HL-60/S4 (cell line): ENCODE data around the gene MFAP3L.

Source experiments
- in situ Hi-C: fragments of 300-500 bp; cut with MboI; formaldehyde crosslinking; loops from 2 replicates; pipeline ENCODE4 v1.14.3; 2022; ENCODE audit warnings: low sequenced_read_pairs

Gene MFAP3L

DNA sequence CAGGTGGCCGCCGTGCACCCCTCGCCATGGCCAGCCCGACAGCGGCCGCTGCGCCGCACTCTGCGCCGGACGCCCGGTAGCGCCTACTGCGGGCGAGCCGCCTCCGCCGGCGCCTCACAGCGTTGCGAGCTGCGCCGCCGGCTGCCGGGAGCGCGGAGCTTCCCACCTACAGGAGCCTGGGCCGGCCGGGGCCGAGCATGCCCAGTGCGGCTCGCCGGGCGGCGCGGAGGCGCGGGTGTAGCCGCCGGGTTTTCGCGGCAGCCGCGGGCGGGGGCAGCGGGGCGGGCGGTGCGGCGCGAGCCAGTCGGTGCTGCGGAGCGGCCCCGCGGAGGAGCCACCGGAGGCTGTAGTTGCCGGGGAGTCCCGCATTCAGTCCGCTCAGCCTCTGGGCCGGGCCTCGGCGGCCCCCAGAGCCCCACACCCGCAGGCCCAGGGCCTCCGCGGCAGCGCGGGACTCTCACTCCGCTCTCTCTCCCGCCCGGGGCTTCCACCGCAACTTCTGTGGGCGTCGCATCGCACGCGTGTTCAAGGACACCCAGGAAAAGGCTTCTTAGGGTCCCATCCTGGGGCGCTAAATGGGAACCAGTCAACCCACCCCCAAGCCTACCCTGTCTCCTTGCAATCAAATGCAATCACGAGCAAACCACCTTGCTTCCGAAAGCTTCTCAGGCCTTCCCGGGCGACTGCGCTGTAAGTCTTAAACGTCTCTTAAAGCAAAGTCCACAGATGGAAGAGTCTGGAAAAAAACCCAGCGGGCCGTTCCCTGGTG lies at the start of gene MFAP3L:
Gene MFAP3L (minus strand): TSS at position 143 of the 769 bp plus-strand sequence. CDS start 20,518 bp downstream, outside the sequence.
- in situ Hi-C loops, result loop anchor here (25.0 kb wide), 2 partner anchors 214 to 414 kb away; partner anchors contain the start of genes CLCN3 and NEK1

DNA sequence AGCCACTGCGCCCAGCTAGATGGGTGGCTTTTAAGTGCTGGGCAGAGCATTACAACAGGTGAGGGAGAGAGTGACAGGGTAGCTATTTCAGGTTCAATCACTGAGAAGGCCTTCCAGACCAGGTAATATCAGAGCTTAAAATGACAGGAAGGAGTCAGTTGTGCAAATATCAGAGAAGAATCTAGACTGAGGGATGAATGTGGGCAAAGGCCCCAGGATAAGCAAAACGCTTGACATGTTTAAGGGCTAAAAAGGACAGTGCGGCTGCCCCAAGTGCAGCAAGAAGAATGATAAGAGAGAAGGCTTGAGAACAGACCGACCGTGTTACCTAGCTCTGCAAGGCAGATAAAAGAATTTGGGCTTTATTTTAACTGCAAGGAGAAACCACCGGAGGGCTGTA lies 45.0 kb upstream of the MFAP3L start:
- in situ Hi-C loops, result no loop called here

DNA sequence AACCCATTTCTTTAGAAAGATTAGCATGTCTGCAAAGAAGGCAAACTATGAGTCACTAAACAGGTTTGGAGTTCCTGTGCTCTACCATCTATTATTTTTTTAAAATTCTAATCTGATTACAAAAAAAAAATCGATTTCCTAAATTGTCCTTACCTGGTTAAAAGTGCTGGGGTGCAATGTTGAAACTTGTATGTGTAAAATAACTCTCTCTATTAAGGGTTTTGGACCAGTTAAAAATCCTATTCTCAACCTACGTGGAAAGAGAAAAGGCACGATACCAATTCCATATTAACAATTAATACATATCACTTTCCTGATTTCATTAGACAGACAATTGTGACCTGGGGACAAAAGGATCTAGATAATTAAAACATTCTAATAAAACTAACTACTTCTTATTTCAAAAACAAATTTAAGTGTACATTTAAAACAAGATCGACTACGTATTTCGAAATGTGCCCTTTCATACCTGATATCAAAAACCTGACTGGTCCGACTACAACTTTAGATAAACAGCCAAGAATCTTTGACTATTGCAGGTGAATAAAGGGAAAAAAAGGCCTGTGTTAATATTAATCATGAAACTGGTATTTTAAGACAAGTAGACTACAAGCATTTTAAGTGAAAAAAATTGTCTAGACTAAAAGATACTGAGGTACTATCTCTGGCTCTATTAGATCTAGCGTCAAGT lies 42.4 kb upstream of the MFAP3L start:
- in situ Hi-C loops, result no loop called here

- in situ Hi-C loops, result no loop called here
These were observed 33.2 kb upstream of the MFAP3L start for GRCh38 chr4:170059421-170059820.

DNA sequence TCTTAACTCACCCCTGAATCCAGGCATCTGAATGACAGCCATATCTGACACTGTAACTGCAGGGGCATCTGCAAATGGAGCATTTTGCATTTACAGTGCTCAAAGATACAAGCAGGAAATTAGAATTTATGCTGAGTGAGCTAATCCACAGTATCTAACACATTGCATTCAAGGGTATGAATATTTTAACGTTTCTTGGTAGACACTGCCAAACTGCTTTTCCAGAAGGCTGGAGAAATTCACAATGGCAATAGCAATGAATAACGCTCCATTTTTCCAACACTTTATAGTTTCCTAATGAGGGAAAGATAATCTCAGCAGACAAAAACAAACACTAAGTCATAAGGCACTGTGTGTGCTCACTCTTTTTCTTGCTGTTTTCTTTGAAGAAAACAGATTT lies 32.6 kb upstream of the MFAP3L start:
- in situ Hi-C loops, result no loop called here

DNA sequence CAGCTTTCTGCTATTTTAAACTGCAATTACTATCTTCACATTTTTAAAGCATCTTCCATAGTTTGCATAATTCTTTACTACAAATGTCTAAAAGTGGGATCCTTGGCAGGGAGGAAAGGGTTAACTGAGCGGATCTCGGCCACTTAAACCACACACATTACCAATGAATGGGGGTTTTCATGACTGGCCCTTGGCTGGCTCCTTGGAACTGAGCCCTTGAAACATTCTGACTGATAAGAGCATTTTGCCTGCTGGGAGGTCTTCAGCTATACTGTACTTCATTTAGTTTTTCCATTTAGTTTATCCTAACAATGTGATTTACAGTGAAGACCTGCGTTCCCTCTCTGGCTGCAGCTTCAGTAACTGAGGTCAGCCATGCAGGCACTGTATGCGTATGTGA lies 31.7 kb upstream of the MFAP3L start:
- in situ Hi-C loops, result no loop called here

DNA sequence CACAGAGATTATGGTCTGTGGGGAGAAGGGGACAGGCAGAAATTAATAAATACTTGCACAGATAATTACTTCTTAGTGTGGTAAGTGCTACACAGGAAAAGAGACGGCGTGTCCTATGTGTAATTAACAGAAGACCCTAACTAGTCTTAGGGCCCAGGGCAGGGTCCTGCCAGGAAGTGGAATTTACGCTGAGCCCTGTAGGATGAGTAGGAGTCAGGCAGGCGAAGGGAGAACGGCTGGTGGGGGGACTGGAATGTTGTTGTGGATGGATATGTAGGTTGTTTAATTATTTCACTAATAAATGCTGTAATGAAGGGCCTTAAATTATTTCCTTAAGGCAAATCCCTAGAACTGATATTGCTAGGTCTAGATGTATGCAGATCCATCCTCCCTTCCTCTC lies 26.7 kb upstream of the MFAP3L start:
- in situ Hi-C loops, result no loop called here

GRCh38 chr4:170051402-170051801 lies 25.2 kb upstream of the MFAP3L start:
- in situ Hi-C loops, result no loop called here

DNA sequence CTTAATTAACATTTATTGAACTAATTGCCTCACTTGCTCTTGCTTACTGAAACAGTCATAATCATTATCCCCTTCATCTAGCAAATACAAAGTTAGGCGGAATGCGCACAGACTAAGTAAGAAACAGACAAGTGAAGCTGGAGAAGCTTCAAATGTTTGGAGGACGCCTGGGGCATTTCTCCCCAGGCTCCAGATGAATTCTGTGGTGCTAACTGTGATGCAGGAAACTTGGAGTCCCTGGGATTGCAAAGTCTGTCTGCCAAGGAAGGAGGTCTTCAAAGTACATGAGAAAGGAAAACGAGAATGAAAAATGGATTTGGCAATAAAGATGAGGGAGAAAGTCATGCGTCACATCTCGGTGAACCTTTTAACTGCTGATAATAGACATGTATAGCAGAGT lies 23.6 kb upstream of the MFAP3L start:
- in situ Hi-C loops, result loop anchor here (25.0 kb wide), 2 partner anchors 237 to 437 kb away; partner anchors contain the start of genes CLCN3 and NEK1

DNA sequence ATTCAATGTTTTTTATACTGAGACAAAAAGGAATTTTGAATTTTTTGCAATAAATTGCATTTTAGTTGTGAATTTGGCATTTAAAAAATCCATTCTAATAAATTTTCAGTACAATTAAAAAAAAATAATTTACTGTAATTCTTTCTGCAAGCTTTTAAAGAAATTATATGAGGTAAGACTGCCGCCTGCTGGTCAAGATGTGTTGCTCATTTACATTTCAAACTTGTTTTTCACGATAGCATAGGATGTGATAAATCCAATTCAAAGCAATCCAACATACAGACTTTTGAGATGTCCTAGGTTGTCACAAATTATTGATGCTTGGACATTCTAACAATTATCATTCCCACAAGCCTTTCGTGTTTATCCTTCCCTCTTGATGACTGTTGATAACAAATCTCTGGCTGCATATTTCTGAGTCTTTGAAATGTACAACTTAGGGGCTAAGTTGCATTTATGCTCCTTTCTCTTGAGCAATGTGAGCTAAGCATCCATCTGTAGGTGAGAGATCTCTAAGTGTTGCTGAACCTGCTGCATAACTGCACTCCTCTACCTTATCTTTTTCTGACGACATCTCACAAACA lies 21.7 kb upstream of the MFAP3L start:
- in situ Hi-C loops, result loop anchor here (25.0 kb wide), 2 partner anchors 236 to 436 kb away; partner anchors contain the start of genes CLCN3 and NEK1

DNA sequence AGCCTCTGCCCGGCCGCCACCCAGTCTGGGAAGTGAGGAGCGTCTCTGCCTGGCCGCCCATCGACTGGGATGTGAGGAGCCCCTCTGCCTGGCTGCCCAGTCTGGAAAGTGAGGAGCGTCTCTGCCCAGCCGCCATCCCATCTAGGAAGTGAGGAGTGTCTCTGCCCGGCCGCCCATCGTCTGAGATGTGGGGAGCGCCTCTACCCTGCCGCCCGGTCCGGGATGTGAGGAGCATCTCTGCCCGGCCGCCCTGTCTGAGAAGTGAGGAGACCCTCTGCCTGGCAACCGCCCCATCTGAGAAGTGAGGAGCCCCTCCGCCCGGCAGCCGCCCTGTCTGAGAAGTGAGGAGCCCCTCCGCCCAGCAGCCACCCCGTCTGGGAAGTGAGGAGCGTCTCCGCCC lies 20.0 kb upstream of the MFAP3L start:
- in situ Hi-C loops, result loop anchor here (25.0 kb wide), 2 partner anchors 234 to 434 kb away; partner anchors contain the start of genes CLCN3 and NEK1

DNA sequence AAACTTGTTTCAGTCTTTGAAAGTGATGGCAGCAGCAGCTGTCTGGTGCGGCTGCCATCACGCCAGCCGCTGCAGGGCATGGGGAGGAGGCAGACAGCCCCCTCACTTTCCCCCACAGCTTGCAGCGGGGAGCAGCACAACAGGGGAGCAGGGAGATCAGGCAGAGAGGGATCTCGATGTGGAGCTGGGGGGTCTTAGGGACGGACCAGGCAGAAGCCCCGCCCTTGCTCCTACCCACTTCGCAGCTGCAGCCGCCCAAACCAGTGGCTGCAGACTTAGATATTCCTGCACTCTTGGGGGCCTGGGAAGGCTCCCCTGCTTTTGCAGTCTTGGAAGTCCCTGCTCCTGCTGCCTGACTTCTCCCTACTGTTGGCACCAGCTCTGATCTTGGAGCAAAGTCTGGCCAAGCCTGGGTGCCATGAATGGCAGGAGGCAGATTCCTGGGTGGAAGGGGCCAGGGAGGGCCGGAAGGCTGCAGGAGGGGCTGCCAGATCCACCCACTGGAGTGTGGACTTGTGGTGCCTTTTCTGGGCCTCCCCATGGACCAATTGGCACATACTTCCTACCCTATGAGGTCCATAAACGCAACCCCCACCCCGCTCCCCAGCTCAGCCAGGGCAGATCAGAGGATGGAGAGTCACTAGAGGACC lies 14.0 kb upstream of the MFAP3L start:
- in situ Hi-C loops, result loop anchor here (25.0 kb wide), 2 partner anchors 228 to 428 kb away; partner anchors contain the start of genes CLCN3 and NEK1

- in situ Hi-C loops, result loop anchor here (25.0 kb wide), 2 partner anchors 226 to 426 kb away; partner anchors contain the start of genes CLCN3 and NEK1
These were observed 12.6 kb upstream of the MFAP3L start for GRCh38 chr4:170038769-170039168.

DNA sequence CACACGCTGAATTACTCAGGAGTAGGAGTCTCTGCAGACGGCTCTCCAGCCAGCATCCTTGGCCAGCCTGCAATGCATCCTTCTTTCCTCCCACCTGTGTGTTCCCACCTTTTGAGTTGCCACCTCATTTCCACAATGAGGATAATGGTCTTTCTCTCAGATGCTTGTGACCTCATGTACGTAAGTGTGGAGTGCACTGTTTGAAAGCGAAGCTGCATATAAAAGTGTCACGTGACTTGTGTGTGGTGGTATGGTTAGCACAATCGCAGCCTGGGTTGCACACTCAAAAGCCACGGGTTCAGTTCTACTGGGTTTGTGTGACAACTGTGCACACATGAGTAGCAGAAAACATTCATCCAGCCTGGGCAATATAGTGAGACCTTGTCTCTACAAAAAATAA lies 12.0 kb upstream of the MFAP3L start:
- in situ Hi-C loops, result loop anchor here (25.0 kb wide), 2 partner anchors 226 to 426 kb away; partner anchors contain the start of genes CLCN3 and NEK1

DNA sequence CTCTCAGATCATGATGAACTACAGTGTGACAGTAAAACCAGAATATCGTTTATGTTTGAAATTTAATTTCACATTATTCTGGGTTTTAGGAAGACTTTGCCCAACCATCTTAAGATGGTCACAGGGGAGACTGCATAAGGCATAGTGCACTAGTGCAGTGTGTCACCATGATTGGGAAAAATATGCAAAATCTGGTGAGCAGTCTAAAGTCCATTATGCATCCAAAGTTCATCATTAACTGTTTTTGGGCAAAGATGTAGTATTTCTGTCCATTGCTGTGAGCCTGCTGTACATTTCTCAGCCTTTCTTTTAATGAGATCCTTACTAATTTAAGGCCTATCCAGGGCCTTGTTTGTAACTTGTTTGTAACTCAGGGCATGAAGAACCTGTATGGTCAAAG lies 11.3 kb upstream of the MFAP3L start:
- in situ Hi-C loops, result loop anchor here (25.0 kb wide), 2 partner anchors 225 to 425 kb away; partner anchors contain the start of genes CLCN3 and NEK1

DNA sequence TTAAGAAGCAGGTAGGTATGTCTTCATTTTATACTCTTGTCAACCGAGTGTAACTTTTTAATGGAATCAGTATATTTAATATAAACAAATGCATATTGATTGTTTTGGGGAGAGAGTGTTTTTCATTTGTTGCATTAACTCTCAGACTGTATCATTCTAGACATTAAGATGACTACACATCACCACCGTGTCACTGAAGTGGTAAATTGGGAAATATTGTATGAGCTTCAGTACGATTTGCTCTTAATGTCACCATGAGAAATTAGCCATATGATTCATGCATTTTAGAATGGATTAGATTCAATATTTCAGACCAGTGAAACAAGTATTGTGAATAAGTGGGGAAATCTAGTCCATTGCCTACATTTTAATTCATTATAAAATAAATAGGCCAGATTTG lies 9.7 kb upstream of the MFAP3L start:
- in situ Hi-C loops, result loop anchor here (25.0 kb wide), 2 partner anchors 224 to 424 kb away; partner anchors contain the start of genes CLCN3 and NEK1

- in situ Hi-C loops, result loop anchor here (25.0 kb wide), 2 partner anchors 223 to 423 kb away; partner anchors contain the start of genes CLCN3 and NEK1
These were observed 9.0 kb upstream of the MFAP3L start for GRCh38 chr4:170035231-170035630.

DNA sequence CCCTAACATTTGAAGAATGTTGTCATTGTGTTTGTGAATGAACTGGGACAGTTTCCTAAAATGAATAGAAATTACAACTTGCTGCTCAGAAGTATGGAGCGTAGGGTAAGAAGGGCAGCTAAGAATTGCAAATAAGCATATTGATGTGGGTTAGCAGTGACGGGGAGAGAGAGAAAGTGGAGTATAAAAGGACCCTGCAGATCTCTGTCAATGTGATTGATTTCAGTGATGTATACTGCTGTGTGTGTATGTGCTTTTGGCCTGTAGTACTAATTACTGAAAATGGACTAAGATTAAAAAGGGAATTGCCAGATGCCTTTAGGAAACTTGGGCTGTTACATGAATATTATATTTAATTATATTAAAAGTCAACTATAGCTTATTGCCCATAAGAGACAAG lies 7.8 kb upstream of the MFAP3L start:
- in situ Hi-C loops, result loop anchor here (25.0 kb wide), 2 partner anchors 222 to 422 kb away; partner anchors contain the start of genes CLCN3 and NEK1

- in situ Hi-C loops, result loop anchor here (25.0 kb wide), 2 partner anchors 218 to 418 kb away; partner anchors contain the start of genes CLCN3 and NEK1
These were observed 3.9 kb upstream of the MFAP3L start for GRCh38 chr4:170030121-170030520.

GRCh38 chr4:170027181-170027829 lies 1.1 kb upstream of the MFAP3L start:
- in situ Hi-C loops, result loop anchor here (25.0 kb wide), 2 partner anchors 215 to 415 kb away; partner anchors contain the start of genes CLCN3 and NEK1
